Activated naive CD8-positive, alpha-beta T cell treated with anti-CD3 and anti-CD28 coated beads for 36 hours (primary cell): ENCODE data around the gene FNDC11. TPM values are rescaled to one million over a fixed set of nuclear protein-coding genes. Genes with fewer than 3 reads are reported as not detected.

Experiments
- DNase-seq: peaks from one replicate; pipeline ENCODE4 v3.0.0; 2021
- H3K27ac Mint-ChIP-seq: one replicate; pipeline ENCODE4 v1.8.0; 2022; ENCODE audit warnings: mild to moderate bottlenecking, moderate library complexity, mixed read lengths
- H3K27me3 Mint-ChIP-seq: one replicate; pipeline ENCODE4 v1.8.0; 2022; ENCODE audit warnings: mild to moderate bottlenecking, mixed read lengths
- H3K36me3 Mint-ChIP-seq: one replicate; pipeline ENCODE4 v1.8.0; 2021; ENCODE audit warnings: mild to moderate bottlenecking, mixed read lengths
- H3K4me1 Mint-ChIP-seq: one replicate; pipeline ENCODE4 v1.8.0; 2021; ENCODE audit warnings: mixed read lengths
- H3K4me3 Mint-ChIP-seq: one replicate; pipeline ENCODE4 v1.8.0; 2022; ENCODE audit warnings: mild to moderate bottlenecking, moderate library complexity, mixed read lengths
- H3K9me3 Mint-ChIP-seq: one replicate; pipeline ENCODE4 v1.8.0; 2022; ENCODE audit warnings: mixed read lengths
- total RNA-seq, 2 experiments: library from RNA; stranded (reverse); gene quantifications; one replicate each; pipeline ENCODE4 v1.2.3, GENCODE V29; 2021

FNDC11 gene
- total RNA-seq, 2 experiments from 2014 or later: 0.10 to 0.20 TPM

GRCh38 chr20:63533388-63533787 is 20.6 kb upstream of the FNDC11 start:
- H3K4me1 Mint-ChIP-seq: peaks cover 10% of the 10 kb centered on the region
- no peaks in the 10 kb centered on the region for H3K9me3 Mint-ChIP-seq
- DNase-seq: no peak
- no peak overlapping the region for H3K27ac Mint-ChIP-seq
- H3K4me3 Mint-ChIP-seq: no peak overlapping the region
- no peaks in the 10 kb centered on the region for H3K36me3 Mint-ChIP-seq
- H3K27me3 Mint-ChIP-seq: no peaks in the 10 kb centered on the region

GRCh38 chr20:63533871-63534393 is 20.0 kb upstream of the FNDC11 start:
- peaks cover 5% of the 10 kb centered on the region for H3K4me1 Mint-ChIP-seq
- H3K27me3 Mint-ChIP-seq: no peaks in the 10 kb centered on the region
- no peaks in the 10 kb centered on the region for H3K36me3 Mint-ChIP-seq
- no peak overlapping the region for H3K4me3 Mint-ChIP-seq
- no peaks in the 10 kb centered on the region for H3K9me3 Mint-ChIP-seq
- no peak overlapping the region for H3K27ac Mint-ChIP-seq
- no peak for DNase-seq

GRCh38 chr20:63534427-63534830 is 19.5 kb upstream of the FNDC11 start:
- no peaks in the 10 kb centered on the region for H3K9me3 Mint-ChIP-seq
- no peaks in the 10 kb centered on the region for H3K27me3 Mint-ChIP-seq
- no peak overlapping the region for H3K4me3 Mint-ChIP-seq
- peak; percentile 1 for DNase-seq
- no peaks in the 10 kb centered on the region for H3K36me3 Mint-ChIP-seq
- H3K27ac Mint-ChIP-seq: no peak overlapping the region
- H3K4me1 Mint-ChIP-seq: peaks cover 5% of the 10 kb centered on the region

- H3K27me3 Mint-ChIP-seq: no peaks in the 10 kb centered on the region
- H3K36me3 Mint-ChIP-seq: no peaks in the 10 kb centered on the region
- H3K4me3 Mint-ChIP-seq: no peak overlapping the region
- H3K27ac Mint-ChIP-seq: no peak overlapping the region
- DNase-seq: no peak
- H3K4me1 Mint-ChIP-seq: peaks cover 5% of the 10 kb centered on the region
- no peaks in the 10 kb centered on the region for H3K9me3 Mint-ChIP-seq
These were observed 18.9 kb upstream of the FNDC11 start for GRCh38 chr20:63534831-63535651.

- Mint-ChIP-seq H3K27me3 (no peaks in the 10 kb centered on the region), H3K4me1 (peaks cover 5% of the 10 kb centered on the region), H3K4me3 (no peak overlapping the region), H3K27ac (no peak overlapping the region), H3K9me3 (no peaks in the 10 kb centered on the region), H3K36me3 (no peaks in the 10 kb centered on the region)
- no peak for DNase-seq
These were observed 17.6 kb upstream of the FNDC11 start for GRCh38 chr20:63536241-63536977.

GRCh38 chr20:63536997-63537524 is 16.9 kb upstream of the FNDC11 start, which contains the start of gene PTK6:
Gene PTK6, minus strand, starts transcription at chr20:63537376. Its CDS starts 62 bp downstream, at chr20:63537314.
- no peaks in the 10 kb centered on the region for H3K36me3 Mint-ChIP-seq
- H3K27me3 Mint-ChIP-seq: no peaks in the 10 kb centered on the region
- peaks cover 5% of the 10 kb centered on the region for H3K4me1 Mint-ChIP-seq
- peak within 1 kb of the TSS; percentile 86 for H3K27ac Mint-ChIP-seq
- H3K9me3 Mint-ChIP-seq: no peaks in the 10 kb centered on the region
- H3K4me3 Mint-ChIP-seq: peak within 1 kb of the TSS; percentile 74
- peak; percentile 29 for DNase-seq

GRCh38 chr20:63537525-63538203 is 16.3 kb upstream of the FNDC11 start:
- DNase-seq: peak; percentile 97
- Mint-ChIP-seq H3K9me3 (no peaks in the 10 kb centered on the region), H3K4me3 (peak overlapping the region; percentile 74), H3K27me3 (no peaks in the 10 kb centered on the region), H3K36me3 (no peaks in the 10 kb centered on the region), H3K27ac (peak overlapping the region; percentile 86), H3K4me1 (peaks cover 5% of the 10 kb centered on the region)

- Mint-ChIP-seq H3K4me3 (peak overlapping the region; percentile 74), H3K36me3 (no peaks in the 10 kb centered on the region), H3K27ac (peak overlapping the region; percentile 82), H3K9me3 (no peaks in the 10 kb centered on the region), H3K4me1 (peaks cover 5% of the 10 kb centered on the region), H3K27me3 (no peaks in the 10 kb centered on the region)
- peak; percentile 42 for DNase-seq
These were observed 15.5 kb upstream of the FNDC11 start for GRCh38 chr20:63538204-63539091.

GRCh38 chr20:63539092-63539430 is 14.9 kb upstream of the FNDC11 start:
- Mint-ChIP-seq H3K27ac (no peak overlapping the region), H3K4me3 (no peak overlapping the region), H3K36me3 (no peaks in the 10 kb centered on the region), H3K27me3 (no peaks in the 10 kb centered on the region), H3K9me3 (no peaks in the 10 kb centered on the region), H3K4me1 (peaks cover 5% of the 10 kb centered on the region)
- no peak for DNase-seq

GRCh38 chr20:63539441-63540370 is 14.3 kb upstream of the FNDC11 start:
- Mint-ChIP-seq H3K4me1 (peaks cover 5% of the 10 kb centered on the region), H3K36me3 (no peaks in the 10 kb centered on the region), H3K9me3 (no peaks in the 10 kb centered on the region), H3K4me3 (no peak overlapping the region), H3K27ac (no peak overlapping the region), H3K27me3 (no peaks in the 10 kb centered on the region)
- no peak for DNase-seq

- H3K4me1 Mint-ChIP-seq: peaks cover 5% of the 10 kb centered on the region
- no peaks in the 10 kb centered on the region for H3K36me3 Mint-ChIP-seq
- no peaks in the 10 kb centered on the region for H3K9me3 Mint-ChIP-seq
- H3K27ac Mint-ChIP-seq: no peak overlapping the region
- H3K4me3 Mint-ChIP-seq: no peak overlapping the region
- H3K27me3 Mint-ChIP-seq: no peaks in the 10 kb centered on the region
- no peak for DNase-seq
These were observed 13.4 kb upstream of the FNDC11 start for GRCh38 chr20:63540417-63541186.

- H3K36me3 Mint-ChIP-seq: no peaks in the 10 kb centered on the region
- no peaks in the 10 kb centered on the region for H3K9me3 Mint-ChIP-seq
- no peak overlapping the region for H3K4me3 Mint-ChIP-seq
- H3K4me1 Mint-ChIP-seq: peaks cover 3% of the 10 kb centered on the region
- H3K27ac Mint-ChIP-seq: no peak overlapping the region
- no peaks in the 10 kb centered on the region for H3K27me3 Mint-ChIP-seq
- DNase-seq: no peak
These were observed 12.6 kb upstream of the FNDC11 start for GRCh38 chr20:63541371-63541770.
